ENCODE data around the gene DPRX.

DPRX gene

GRCh38 chr19:53595510-53595867, 36.3 kb upstream of the DPRX start:
- Histone ChIP-seq H3K36me3 (ENCODE audit: insufficient read depth) (no peaks in the 10 kb centered on the region), H3K4me2 (no peak overlapping the region), H3K9ac (no peak overlapping the region), H3K4me1 (ENCODE audit: low read depth, poor library complexity, severe bottlenecking) (no peaks in the 10 kb centered on the region), H3K79me2 (ENCODE audit: insufficient read depth, low read depth) (no peaks in the 10 kb centered on the region), H2AFZ (ENCODE audit: low read depth) (no peak overlapping the region), H4K20me1 (ENCODE audit: insufficient read depth) (no peaks in the 10 kb centered on the region), H3K4me3 (IDR thresholded peaks at IDR 0.05; ENCODE audit: insufficient read depth, low read depth, low read length) (no peak overlapping the region), H3K27ac (no peak overlapping the region), H3K27me3 (ENCODE audit: insufficient read depth, low read depth) (no peaks in the 10 kb centered on the region)
- TF ChIP-seq, protein P1, sequence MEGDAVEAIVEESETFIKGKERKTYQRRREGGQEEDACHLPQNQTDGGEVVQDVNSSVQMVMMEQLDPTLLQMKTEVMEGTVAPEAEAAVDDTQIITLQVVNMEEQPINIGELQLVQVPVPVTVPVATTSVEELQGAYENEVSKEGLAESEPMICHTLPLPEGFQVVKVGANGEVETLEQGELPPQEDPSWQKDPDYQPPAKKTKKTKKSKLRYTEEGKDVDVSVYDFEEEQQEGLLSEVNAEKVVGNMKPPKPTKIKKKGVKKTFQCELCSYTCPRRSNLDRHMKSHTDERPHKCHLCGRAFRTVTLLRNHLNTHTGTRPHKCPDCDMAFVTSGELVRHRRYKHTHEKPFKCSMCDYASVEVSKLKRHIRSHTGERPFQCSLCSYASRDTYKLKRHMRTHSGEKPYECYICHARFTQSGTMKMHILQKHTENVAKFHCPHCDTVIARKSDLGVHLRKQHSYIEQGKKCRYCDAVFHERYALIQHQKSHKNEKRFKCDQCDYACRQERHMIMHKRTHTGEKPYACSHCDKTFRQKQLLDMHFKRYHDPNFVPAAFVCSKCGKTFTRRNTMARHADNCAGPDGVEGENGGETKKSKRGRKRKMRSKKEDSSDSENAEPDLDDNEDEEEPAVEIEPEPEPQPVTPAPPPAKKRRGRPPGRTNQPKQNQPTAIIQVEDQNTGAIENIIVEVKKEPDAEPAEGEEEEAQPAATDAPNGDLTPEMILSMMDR (conservative IDR thresholded peaks at IDR 0.05; ENCODE audit: low read depth, low read length): no peak

DNA sequence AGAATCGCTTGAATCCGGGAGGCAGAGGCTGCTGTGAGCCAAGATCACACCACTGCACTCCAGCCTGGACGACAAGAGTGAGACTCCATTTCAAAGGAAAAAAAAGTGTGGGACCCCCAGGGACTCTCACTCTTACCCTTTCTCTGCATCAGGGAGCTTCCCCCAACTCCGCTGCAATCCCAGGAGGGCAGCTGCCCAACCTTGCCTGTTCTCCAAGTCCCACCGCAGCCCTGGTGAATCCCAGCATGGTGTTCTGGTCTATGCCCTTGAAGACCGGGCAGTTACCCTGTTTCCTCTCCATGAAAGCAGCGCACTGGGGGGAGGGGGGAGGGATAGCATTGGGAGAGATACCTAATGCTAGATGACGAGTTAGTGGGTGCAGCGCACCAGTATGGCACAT, 35.7 kb upstream of the DPRX start:
- H3K27me3 ChIP-seq (ENCODE audit: insufficient read depth, low read depth): no peaks in the 10 kb centered on the region
- no peak overlapping the region for H2AFZ ChIP-seq (ENCODE audit: low read depth)
- no peak overlapping the region for H3K4me2 ChIP-seq
- no peaks in the 10 kb centered on the region for H3K36me3 ChIP-seq (ENCODE audit: insufficient read depth)
- TF ChIP-seq, protein P1 (conservative IDR thresholded peaks at IDR 0.05; ENCODE audit: low read depth, low read length): no peak
- no peak overlapping the region for H3K27ac ChIP-seq
- H3K4me3 ChIP-seq (IDR thresholded peaks at IDR 0.05; ENCODE audit: insufficient read depth, low read depth, low read length): no peak overlapping the region
- no peaks in the 10 kb centered on the region for H3K4me1 ChIP-seq (ENCODE audit: low read depth, poor library complexity, severe bottlenecking)
- H4K20me1 ChIP-seq (ENCODE audit: insufficient read depth): no peaks in the 10 kb centered on the region
- H3K9ac ChIP-seq: no peak overlapping the region
- no peaks in the 10 kb centered on the region for H3K79me2 ChIP-seq (ENCODE audit: insufficient read depth, low read depth)

- H4K20me1 ChIP-seq (ENCODE audit: insufficient read depth): no peaks in the 10 kb centered on the region
- no peak overlapping the region for H3K4me3 ChIP-seq (IDR thresholded peaks at IDR 0.05; ENCODE audit: insufficient read depth, low read depth, low read length)
- H3K79me2 ChIP-seq (ENCODE audit: insufficient read depth, low read depth): no peaks in the 10 kb centered on the region
- H3K36me3 ChIP-seq (ENCODE audit: insufficient read depth): no peaks in the 10 kb centered on the region
- TF ChIP-seq, protein P1 (conservative IDR thresholded peaks at IDR 0.05; ENCODE audit: low read depth, low read length): no peak
- H3K27ac ChIP-seq: no peak overlapping the region
- no peaks in the 10 kb centered on the region for H3K27me3 ChIP-seq (ENCODE audit: insufficient read depth, low read depth)
- no peak overlapping the region for H3K9ac ChIP-seq
- H2AFZ ChIP-seq (ENCODE audit: low read depth): no peak overlapping the region
- H3K4me1 ChIP-seq (ENCODE audit: low read depth, poor library complexity, severe bottlenecking): no peaks in the 10 kb centered on the region
- H3K4me2 ChIP-seq: no peak overlapping the region
These were observed 34.8 kb upstream of the DPRX start for GRCh38 chr19:53597023-53597422.

- Histone ChIP-seq H4K20me1 (ENCODE audit: insufficient read depth) (no peaks in the 10 kb centered on the region), H3K27ac (no peak overlapping the region), H3K36me3 (ENCODE audit: insufficient read depth) (no peaks in the 10 kb centered on the region), H3K79me2 (ENCODE audit: insufficient read depth, low read depth) (no peaks in the 10 kb centered on the region), H3K4me1 (ENCODE audit: low read depth, poor library complexity, severe bottlenecking) (no peaks in the 10 kb centered on the region), H3K9ac (no peak overlapping the region), H3K27me3 (ENCODE audit: insufficient read depth, low read depth) (no peaks in the 10 kb centered on the region), H3K4me2 (no peak overlapping the region), H3K4me3 (IDR thresholded peaks at IDR 0.05; ENCODE audit: insufficient read depth, low read depth, low read length) (no peak overlapping the region), H2AFZ (ENCODE audit: low read depth) (no peak overlapping the region)
- TF ChIP-seq, protein P1 (conservative IDR thresholded peaks at IDR 0.05; ENCODE audit: low read depth, low read length): no peak
These were observed 33.4 kb upstream of the DPRX start for GRCh38 chr19:53598361-53598760.

GRCh38 chr19:53600217-53600616, 31.6 kb upstream of the DPRX start:
- Histone ChIP-seq H3K27ac (no peak overlapping the region), H3K4me1 (ENCODE audit: low read depth, poor library complexity, severe bottlenecking) (no peaks in the 10 kb centered on the region)

More at GRCh38 chr19:53600217-53600616, 31.6 kb upstream of the DPRX start:
- Histone ChIP-seq H4K20me1 (ENCODE audit: insufficient read depth) (no peaks in the 10 kb centered on the region), H3K36me3 (ENCODE audit: insufficient read depth) (no peaks in the 10 kb centered on the region), H3K79me2 (ENCODE audit: insufficient read depth, low read depth) (no peaks in the 10 kb centered on the region), H3K4me2 (no peak overlapping the region), H3K9ac (no peak overlapping the region), H3K4me3 (IDR thresholded peaks at IDR 0.05; ENCODE audit: insufficient read depth, low read depth, low read length) (no peak overlapping the region), H2AFZ (ENCODE audit: low read depth) (no peak overlapping the region), H3K27me3 (ENCODE audit: insufficient read depth, low read depth) (no peaks in the 10 kb centered on the region)
- TF ChIP-seq, protein P1 (conservative IDR thresholded peaks at IDR 0.05; ENCODE audit: low read depth, low read length): no peak

Data from KMS-11 (cell line).